HepG2 (cell line): Measurements from ENCODE around the gene ELMOD1.

Experiments used
- CTCF ChIP-seq: sonication (generic); formaldehyde crosslinking; IDR thresholded peaks from 2 replicates; pipeline ENCODE4 v1.5.0; 2020; ENCODE audit warnings: mild to moderate bottlenecking, missing genetic modification reagents, moderate library complexity
- EZH2 ChIP-seq: conservative IDR thresholded peaks from 2 replicates; pipeline ENCODE4 v1.6.1; 2012; ENCODE audit warnings: mild to moderate bottlenecking, low read depth, low read length, moderate library complexity
- HDAC2 ChIP-seq: sonication (generic); formaldehyde crosslinking; IDR thresholded peaks from 2 replicates; pipeline ENCODE4 v1.4.0; 2020; ENCODE audit warnings: missing genetic modification reagents
- MAFF ChIP-seq: IDR thresholded peaks from 2 replicates; pipeline ENCODE4 v1.6.1; 2011; ENCODE audit warnings: low read depth, low read length, improper control_type of control experiment
- MEIS2 ChIP-seq: sonication (generic); formaldehyde crosslinking; IDR thresholded peaks from 2 replicates; pipeline ENCODE4 v1.9.0; 2021; ENCODE audit warnings: mild to moderate bottlenecking, missing genetic modification reagents
- RNF2 ChIP-seq: fragments of 450-650 bp; conservative IDR thresholded peaks from 2 replicates; pipeline ENCODE4 v1.6.1; 2016; ENCODE audit warnings: low read depth
- SP2 ChIP-seq: sonication (generic); formaldehyde crosslinking; IDR thresholded peaks from 2 replicates; pipeline ENCODE4 v1.5.1; 2020; ENCODE audit warnings: mild to moderate bottlenecking, missing genetic modification reagents
- ZFP41 ChIP-seq: sonication (generic); formaldehyde crosslinking; IDR thresholded peaks from 2 replicates; pipeline ENCODE4 v1.4.0; 2020; ENCODE audit warnings: mild to moderate bottlenecking, missing genetic modification reagents, borderline replicate concordance
- ZNF430 ChIP-seq: sonication (generic); formaldehyde crosslinking; IDR thresholded peaks from 2 replicates; pipeline ENCODE4 v1.9.0; 2021; ENCODE audit warnings: mild to moderate bottlenecking, missing genetic modification reagents

- no peak for TF ChIP-seq MEIS2 (CRISPR knock-in tag)
- no peak for TF ChIP-seq RNF2
- no peak for TF ChIP-seq CTCF
- TF ChIP-seq EZH2, result no peak
- no peak for TF ChIP-seq ZFP41 (CRISPR knock-in tag)
- TF ChIP-seq ZNF430, result no peak
- TF ChIP-seq MAFF, result no peak
- TF ChIP-seq SP2 (CRISPR knock-in tag), result no peak
- TF ChIP-seq HDAC2 (CRISPR knock-in tag), result no peak
Measured at GRCh38 chr11:107549954-107550285, 41.0 kb upstream of the ELMOD1 start.
